ENCODE measurements around the gene TGFBI.

TGFBI gene

DNA sequence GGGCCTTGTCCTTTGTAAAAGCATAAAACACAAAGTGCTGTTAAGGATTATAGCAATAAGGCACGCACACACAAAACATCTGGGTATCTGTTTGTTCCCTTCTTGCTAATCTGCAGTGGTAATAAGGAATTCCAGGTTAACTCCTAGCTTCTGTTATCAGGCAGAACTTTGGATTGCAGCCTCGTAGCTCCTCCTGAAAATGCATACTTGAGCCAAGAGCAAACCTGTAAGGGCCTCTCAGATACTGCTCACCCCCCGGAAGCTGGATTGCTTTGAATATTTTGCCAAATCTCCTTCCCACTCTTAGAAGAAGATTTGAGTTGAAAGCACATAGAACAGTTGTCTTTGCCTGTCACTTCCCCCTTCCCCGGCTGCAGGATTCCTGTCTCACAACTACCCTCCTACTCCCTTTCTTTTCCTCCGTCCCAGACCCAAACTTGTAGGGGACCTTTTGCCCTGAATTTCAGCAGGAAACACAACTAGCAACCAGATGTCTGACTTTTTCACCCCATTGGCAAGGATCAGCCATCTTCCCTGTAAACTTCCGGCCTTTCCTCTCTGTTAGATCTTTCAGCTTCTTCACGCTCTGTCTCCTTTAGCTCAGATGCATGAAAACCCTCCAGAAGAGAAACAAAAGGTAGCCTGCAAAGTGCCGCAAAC lies 75.6 kb downstream of the TGFBI start:
- no peak overlapping the region for H3K4me3 ChIP-seq (ENCODE audit: low read depth in 1 of 2, low read length in 2 of 2)

GRCh38 chr5:136106351-136107031 lies 77.7 kb downstream of the TGFBI start:
- Histone ChIP-seq H3K4me1 (ENCODE audit: control insufficient read depth in 1 of 2, insufficient read depth in 2 of 2, low read length in 2 of 2) (no peaks in the 10 kb centered on the region), H3K27ac (ENCODE audit: low read length) (no peak overlapping the region), H3K27me3 (ENCODE audit: low read depth, low read length) (no peaks in the 10 kb centered on the region), H3K36me3 (ENCODE audit: control insufficient read depth in 1 of 2, insufficient read depth in 2 of 2, low read length in 2 of 2) (no peaks in the 10 kb centered on the region), H3K9me3 (ENCODE audit: control insufficient read depth in 1 of 2, low read length in 2 of 2) (no peaks in the 10 kb centered on the region), H3K4me3 (ENCODE audit: low read depth in 1 of 2, low read length in 2 of 2) (no peak overlapping the region)

More for the DNA sequence above, 75.6 kb downstream of the TGFBI start:
- H3K27ac ChIP-seq (ENCODE audit: low read length) = peak overlapping the region; percentile 58
- H3K9me3 ChIP-seq (ENCODE audit: control insufficient read depth in 1 of 2, low read length in 2 of 2) = no peaks in the 10 kb centered on the region
- no peaks in the 10 kb centered on the region for H3K4me1 ChIP-seq (ENCODE audit: control insufficient read depth in 1 of 2, insufficient read depth in 2 of 2, low read length in 2 of 2)
- no peaks in the 10 kb centered on the region for H3K36me3 ChIP-seq (ENCODE audit: control insufficient read depth in 1 of 2, insufficient read depth in 2 of 2, low read length in 2 of 2)
- H3K27me3 ChIP-seq (ENCODE audit: low read depth, low read length) = no peaks in the 10 kb centered on the region

- H3K4me1 ChIP-seq (ENCODE audit: control insufficient read depth in 1 of 2, insufficient read depth in 2 of 2, low read length in 2 of 2) = no peaks in the 10 kb centered on the region
- H3K36me3 ChIP-seq (ENCODE audit: control insufficient read depth in 1 of 2, insufficient read depth in 2 of 2, low read length in 2 of 2) = no peaks in the 10 kb centered on the region
- no peak overlapping the region for H3K4me3 ChIP-seq (ENCODE audit: low read depth in 1 of 2, low read length in 2 of 2)
- no peaks in the 10 kb centered on the region for H3K27me3 ChIP-seq (ENCODE audit: low read depth, low read length)
- no peak overlapping the region for H3K27ac ChIP-seq (ENCODE audit: low read length)
- no peaks in the 10 kb centered on the region for H3K9me3 ChIP-seq (ENCODE audit: control insufficient read depth in 1 of 2, low read length in 2 of 2)
These were observed 79.4 kb downstream of the TGFBI start for GRCh38 chr5:136108180-136108611.

DNA sequence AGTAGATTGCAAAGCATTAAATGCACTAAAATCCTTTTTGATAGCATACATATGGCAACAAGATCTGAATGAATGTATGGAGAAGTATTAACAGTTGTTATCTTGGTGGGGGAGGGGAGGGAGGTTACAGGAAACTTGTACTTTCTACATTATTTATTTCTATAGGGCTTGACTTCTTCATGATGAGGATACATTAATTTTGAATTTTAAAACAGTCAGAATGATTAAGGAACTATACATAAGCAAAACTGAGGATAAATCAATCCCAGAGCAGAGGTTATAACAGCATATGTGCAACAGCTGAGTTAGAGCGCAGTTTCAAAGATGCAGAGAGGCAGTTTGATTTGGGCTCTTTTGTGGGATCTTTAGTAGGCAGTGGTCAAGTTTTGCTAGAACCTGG lies 80.0 kb downstream of the TGFBI start:
- Histone ChIP-seq H3K36me3 (ENCODE audit: control insufficient read depth in 1 of 2, insufficient read depth in 2 of 2, low read length in 2 of 2) (no peaks in the 10 kb centered on the region), H3K27ac (ENCODE audit: low read length) (no peak overlapping the region), H3K4me1 (ENCODE audit: control insufficient read depth in 1 of 2, insufficient read depth in 2 of 2, low read length in 2 of 2) (no peaks in the 10 kb centered on the region), H3K27me3 (ENCODE audit: low read depth, low read length) (no peaks in the 10 kb centered on the region), H3K4me3 (ENCODE audit: low read depth in 1 of 2, low read length in 2 of 2) (no peak overlapping the region), H3K9me3 (ENCODE audit: control insufficient read depth in 1 of 2, low read length in 2 of 2) (no peaks in the 10 kb centered on the region)

DNA sequence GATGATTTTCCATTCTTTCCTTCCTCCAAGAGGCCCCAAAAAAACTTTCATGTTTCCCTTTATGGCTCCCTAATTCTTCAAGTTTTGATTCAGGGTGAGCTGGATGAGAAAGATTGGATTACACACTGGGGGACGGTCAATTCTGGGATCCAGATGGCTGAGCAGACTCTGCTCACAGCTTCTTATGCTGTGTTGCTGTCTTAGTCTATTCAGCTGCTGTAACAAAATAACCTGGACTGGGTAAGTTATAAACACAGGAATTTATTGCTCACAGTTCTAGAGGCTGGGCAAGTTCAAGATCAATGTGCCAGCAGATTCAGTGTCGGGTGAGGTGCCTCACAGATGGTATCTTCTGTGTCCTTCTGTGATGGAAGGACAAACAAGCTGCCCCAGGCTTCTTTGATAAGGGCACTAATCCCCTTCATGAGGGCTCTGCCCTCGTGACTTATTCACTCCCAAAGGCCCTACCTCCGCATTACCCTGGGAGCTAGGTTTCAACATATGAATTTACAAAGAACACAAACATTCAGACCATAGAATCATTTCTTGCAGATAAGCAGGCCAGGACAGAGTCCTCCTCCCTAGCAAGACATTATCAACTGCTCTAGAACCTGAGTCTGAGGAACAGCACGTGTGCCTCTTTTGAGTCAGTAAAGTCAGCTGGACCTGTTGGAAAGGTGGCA lies 80.8 kb downstream of the TGFBI start:
- Histone ChIP-seq H3K4me3 (ENCODE audit: low read depth in 1 of 2, low read length in 2 of 2) (no peak overlapping the region), H3K27ac (ENCODE audit: low read length) (no peak overlapping the region), H3K9me3 (ENCODE audit: control insufficient read depth in 1 of 2, low read length in 2 of 2) (no peaks in the 10 kb centered on the region), H3K36me3 (ENCODE audit: control insufficient read depth in 1 of 2, insufficient read depth in 2 of 2, low read length in 2 of 2) (no peaks in the 10 kb centered on the region), H3K27me3 (ENCODE audit: low read depth, low read length) (no peaks in the 10 kb centered on the region), H3K4me1 (ENCODE audit: control insufficient read depth in 1 of 2, insufficient read depth in 2 of 2, low read length in 2 of 2) (no peaks in the 10 kb centered on the region)

Data from muscle layer of duodenum (tissue), 2 donors.